NCI-H82 treated with DMSO at 0.1 percent for 48 hours (cell line): ENCODE data around the gene TUBB4B.
"Not testable (repeated sequence)": the region's sequence is repeated elsewhere in the genome, so short reads cannot be mapped to it uniquely, and the experiment has no call there.

Experiments
- DNase-seq: peaks from one replicate; lab custom pipeline; 2025; ENCODE audit not compliant: unreplicated experiment; lab: John Stamatoyannopoulos, UW

The TUBB4B gene

GRCh38 chr9:137251490-137252268, 10.6 kb downstream of the TUBB4B start:
- DNase-seq = no peak

DNA sequence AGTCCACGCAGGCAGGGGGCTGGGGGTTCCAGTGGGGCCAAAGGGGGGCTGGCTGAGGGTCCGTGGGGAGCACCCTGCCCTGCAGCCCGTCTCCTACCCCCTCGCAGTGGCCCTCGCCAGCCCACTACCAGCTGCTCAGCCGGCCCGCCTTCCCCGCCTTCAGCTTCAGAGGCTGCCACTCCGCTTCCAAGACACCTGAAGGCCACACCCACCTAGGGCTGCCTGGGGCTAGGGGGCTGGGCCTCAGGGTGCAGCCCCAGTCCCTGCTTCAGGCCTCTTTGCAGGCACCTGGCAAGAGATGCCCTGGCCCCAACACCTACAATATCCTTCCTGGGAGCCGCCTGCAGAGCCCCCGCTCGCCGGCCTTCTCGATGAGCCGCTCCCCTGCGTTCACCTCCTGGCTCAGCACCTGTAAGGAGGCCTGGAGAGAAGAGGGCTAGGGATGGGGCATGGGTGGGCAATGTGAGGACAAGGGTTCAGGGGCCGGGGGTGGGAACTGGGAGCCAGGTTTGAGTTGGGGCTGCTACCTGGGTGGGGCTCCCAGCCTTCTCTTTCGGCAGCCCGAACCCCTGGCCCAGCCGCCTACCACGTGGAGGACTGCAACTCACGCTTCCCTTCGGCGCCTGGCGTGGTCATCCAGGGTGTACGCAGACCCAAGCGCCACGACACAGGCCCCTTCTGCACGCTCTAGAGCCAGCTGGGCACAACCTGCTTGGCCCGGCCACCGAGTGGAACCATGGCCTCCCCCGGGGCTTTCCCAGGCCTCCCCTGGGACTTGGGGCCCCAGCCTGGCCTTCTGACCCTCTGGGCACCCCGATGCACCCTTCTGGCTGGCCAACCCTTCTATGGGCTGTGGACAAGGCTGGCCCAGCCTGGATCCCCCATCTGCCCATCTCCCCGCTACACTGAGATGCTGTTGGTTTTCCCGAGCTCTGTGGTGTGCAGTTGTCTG, 11.7 kb downstream of the TUBB4B start:
- no peak for DNase-seq

- no peak for DNase-seq
Measured at GRCh38 chr9:137253717-137254623, 12.9 kb downstream of the TUBB4B start.

- peak; percentile 52 for DNase-seq
Measured at GRCh38 chr9:137254624-137255447, 13.7 kb downstream of the TUBB4B start, which contains the start of gene NELFB. NELFB (plus strand) TSS chr9:137255327.

DNA sequence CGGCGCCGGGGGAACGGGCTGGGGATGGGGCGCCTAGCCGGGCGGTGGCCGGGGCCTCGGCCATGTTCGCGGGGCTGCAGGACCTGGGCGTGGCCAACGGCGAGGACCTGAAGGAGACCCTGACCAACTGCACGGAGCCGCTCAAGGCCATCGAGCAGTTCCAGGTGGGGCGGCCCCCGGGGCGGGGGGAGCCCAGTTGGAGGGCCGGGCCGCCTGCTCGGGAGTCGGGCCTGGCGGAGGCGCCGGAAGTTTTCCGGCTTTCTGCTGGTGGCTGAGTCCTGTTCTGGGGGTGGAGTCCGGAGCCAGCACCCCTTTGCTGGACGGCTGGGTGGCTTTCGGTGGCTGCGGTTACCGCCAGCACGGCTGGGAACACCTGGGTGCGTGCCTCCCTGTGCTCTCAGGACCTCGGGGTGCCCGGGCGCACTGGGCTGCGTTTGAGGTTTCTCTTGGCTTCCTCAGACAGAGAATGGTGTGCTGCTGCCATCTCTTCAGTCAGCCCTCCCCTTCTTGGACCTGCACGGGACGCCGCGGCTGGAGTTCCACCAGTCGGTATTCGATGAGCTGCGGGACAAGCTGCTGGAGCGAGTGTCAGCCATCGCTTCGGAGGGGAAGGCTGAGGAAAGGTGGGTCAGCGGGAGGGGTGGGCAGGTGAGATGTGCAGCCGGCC, 14.5 kb downstream of the TUBB4B start:
- DNase-seq = no peak

DNA sequence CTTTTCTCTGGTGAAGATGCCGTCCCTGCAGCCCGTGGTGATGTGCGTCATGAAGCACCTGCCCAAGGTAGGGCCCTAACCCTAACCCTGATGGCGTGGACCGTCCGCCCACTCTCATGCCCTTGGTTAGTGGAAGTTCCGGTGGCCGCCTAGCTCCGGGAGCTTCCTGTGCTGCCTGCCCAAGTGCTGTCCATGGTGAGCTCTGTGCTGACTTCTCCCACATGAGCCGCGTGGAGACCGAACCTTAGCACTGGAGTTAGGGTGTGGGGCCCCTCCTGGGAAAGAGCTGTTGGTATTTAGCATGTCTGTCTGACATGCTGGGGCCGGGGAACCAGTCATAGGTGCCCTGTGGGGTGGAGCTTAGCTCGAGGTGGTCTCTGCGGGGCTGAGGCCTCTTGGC, 15.3 kb downstream of the TUBB4B start:
- no peak for DNase-seq

- no peak for DNase-seq
Measured at GRCh38 chr9:137256856-137257255, 15.8 kb downstream of the TUBB4B start.

GRCh38 chr9:137262173-137262908, 21.3 kb downstream of the TUBB4B start:
- not testable (repeated sequence) for DNase-seq

DNA sequence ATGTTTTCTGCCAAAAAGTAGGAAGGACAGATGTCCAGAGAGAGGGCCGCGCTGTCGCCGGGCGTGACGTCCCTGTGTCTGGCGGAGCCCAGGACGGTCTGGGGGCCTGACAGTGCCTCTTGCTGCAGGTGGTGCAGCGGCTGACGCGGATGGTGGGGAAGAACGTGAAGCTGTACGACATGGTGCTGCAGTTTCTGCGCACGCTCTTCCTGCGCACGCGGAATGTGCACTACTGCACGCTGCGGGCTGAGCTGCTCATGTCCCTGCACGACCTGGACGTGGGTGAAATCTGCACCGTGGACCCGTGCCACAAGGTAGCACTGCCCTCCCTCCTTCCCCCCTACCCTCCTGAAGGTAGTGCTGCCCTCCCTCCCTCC, 21.8 kb downstream of the TUBB4B start:
- no peak for DNase-seq

- no peak for DNase-seq
Measured at GRCh38 chr9:137263506-137263905, 22.4 kb downstream of the TUBB4B start.

GRCh38 chr9:137264067-137264466, 23.0 kb downstream of the TUBB4B start:
- no peak for DNase-seq

DNA sequence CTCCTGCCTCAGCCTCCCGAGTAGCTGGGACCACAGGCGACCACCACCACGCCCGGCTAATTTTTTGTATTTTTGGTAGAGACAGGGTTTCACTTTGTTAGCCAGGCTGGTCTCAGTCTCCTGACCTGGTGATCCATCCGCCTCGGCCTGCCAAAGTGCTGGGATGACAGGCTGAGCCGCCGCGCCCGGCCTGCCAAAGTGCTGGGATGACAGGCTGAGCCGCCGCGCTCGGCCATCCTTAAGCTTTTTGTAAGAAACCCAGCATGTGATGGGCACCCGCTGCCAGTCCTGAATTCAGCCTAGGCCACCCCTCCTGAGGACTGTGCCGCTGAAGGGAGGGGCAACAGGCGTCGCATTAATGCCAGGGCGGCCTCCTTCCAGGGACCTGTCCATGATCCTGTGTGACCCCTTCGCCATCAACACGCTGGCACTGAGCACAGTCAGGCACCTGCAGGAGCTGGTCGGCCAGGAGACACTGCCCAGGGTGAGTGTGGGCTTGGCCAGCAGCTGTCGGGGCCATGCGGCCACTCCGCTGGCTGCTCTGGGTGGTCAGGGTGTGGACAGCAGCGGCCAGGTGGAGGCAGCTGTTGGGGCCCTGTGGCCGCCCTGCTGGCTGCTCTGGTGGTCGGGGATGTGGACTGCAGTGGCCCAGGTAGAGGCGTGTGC, 24.5 kb downstream of the TUBB4B start:
- DNase-seq = no peak

- no peak for DNase-seq
Measured at GRCh38 chr9:137266162-137266527, 25.1 kb downstream of the TUBB4B start.

DNA sequence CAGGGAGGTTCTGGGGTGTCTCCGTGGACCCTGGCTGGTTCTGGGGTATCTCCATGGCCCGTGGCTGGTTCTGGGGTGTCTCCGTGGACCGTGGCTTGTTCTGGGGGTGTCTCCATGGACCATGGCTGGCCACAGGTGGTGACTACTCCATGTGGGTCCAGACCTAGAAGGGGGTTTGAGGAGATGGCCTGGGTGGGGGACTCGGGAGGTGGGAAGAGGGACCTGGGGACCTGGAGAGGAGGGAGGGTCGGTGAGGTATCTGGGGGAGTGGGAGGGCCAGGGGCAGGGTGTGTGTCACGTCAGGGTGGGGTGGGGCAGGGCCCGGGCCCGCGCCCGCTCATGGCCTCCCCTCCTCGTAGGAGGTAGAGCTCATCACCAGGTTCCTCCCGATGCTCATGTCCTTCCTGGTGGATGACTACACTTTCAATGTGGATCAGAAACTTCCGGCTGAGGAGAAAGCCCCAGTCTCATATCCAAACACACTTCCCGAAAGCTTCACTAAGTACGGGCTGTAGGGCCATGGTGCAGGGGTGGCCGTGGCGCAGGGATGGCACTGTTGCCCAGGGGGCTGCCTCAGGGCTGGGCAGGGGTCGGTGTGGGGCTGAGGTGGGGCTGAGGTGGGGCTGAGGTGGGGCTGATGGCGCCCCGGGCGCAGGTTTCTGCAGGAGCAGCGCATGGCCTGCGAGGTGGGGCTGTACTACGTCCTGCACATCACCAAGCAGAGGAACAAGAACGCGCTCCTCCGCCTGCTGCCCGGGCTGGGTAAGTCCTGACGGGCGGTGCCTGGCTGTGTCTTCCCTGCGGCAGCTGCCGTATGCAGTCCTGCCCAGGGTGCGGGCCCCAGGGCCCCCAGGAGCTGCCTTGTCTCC, 25.7 kb downstream of the TUBB4B start:
- DNase-seq = no peak

DNA sequence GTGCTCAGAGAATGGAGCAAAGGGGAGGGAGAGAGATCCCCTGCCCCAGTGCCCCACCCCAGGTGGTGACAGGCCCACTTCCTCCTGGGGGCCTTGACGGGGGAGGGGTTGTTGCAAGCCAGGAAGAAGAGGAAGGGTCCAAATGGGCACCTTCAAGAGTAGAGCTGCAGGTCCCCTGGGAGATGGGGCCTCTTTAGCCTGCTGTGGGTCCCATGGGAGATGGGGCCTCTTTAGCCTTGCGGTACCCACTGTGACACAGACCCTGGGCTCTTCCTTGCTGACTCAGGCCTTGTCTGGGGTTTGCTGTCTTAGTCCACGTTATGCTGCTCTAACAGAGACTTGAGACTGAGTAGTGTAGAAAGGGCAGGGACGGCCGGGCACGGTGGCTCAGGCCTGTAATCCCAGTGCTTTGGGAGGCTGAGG, 26.9 kb downstream of the TUBB4B start:
- no peak for DNase-seq

DNA sequence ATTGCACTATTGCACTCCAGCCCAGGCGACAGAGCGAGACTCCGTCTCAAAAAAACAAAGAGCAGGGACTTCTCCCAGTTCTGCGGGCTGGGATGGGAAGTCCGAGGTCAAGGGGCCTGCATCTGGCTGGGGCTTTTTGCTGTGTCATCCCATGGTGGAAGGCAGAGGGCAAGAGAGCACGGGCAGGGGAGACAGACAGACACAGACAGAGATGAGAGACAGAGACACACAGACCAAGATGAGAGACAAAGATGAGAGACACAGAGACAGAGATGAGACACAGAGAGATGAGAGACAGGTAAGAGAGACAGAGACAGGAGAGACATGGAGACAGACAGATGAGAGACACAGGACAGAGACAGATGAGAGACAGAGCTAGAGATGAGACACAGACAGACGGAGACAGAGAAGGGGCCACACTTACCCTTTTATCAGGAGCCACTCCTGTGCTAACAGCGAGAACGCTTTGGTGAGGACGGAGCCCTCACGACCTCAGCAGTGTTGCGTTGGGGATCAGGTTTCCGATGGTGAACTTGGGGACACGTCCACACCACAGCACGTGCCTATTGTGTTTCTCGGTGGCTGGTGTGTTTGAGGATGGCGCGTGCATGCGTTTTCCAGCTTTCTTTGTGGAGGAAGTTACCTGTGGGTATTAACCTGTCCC, 27.6 kb downstream of the TUBB4B start:
- DNase-seq = no peak

GRCh38 chr9:137269231-137269772, 28.2 kb downstream of the TUBB4B start:
- DNase-seq = no peak
